Cardiac muscle cell (in vitro differentiated cells and primary cell): ENCODE measurements around the gene QPCTL. TPM values are rescaled to one million over a fixed set of nuclear protein-coding genes. Genes with fewer than 3 reads are reported as not detected.
A peak's percentile ranks its signal among the peaks of the same experiment; 100 is the strongest.

Source experiments
- DNase-seq, 2 donors: peaks; one replicate each; pipeline versions ENCODE4 v3.0.0 to v3.0.0-alpha.2; 2010 to 2017; ENCODE audit warnings: low read depth in 1 of 2, low spot score in 1 of 2
- H3K27ac ChIP-seq: fragments of 200-600 bp; sonication (generic); 2 replicates; pipeline ENCODE4 v1.5.1; 2016
- H3K27me3 ChIP-seq: fragments of 200-600 bp; sonication (generic); 2 replicates; pipeline ENCODE4 v1.6.0; 2016; ENCODE audit warnings: control low read depth
- H3K36me3 ChIP-seq: fragments of 200-600 bp; sonication (generic); 2 replicates; pipeline ENCODE4 v1.5.1; 2016; ENCODE audit warnings: control low read depth
- H3K4me1 ChIP-seq: fragments of 200-600 bp; sonication (generic); 2 replicates; pipeline ENCODE4 v1.8.1; 2017; ENCODE audit warnings: low read depth, mild to moderate bottlenecking, mixed run types
- H3K4me3 ChIP-seq: fragments of 200-600 bp; sonication (generic); 2 replicates; pipeline ENCODE4 v1.5.1; 2016; ENCODE audit warnings: mild to moderate bottlenecking
- H3K9me3 ChIP-seq: fragments of 200-600 bp; sonication (generic); 2 replicates; pipeline ENCODE4 v1.5.1; 2017; ENCODE audit warnings: low read depth, mild to moderate bottlenecking, control low read depth
- polyA plus RNA-seq: library from polyadenylated mRNA; unstranded; fragments of >200 nt; fragmentation: Nextera tagmentation; extraction: Ambion mirVana; gene quantifications from 2 replicates; pipeline ENCODE4 v1.2.1, GENCODE V29; 2016
- total RNA-seq: library from RNA; depleted of rRNA; stranded (reverse); fragments of >200 nt; gene quantifications from 2 replicates; pipeline ENCODE4 v1.2.3, GENCODE V29; 2016
- TF ChIP-seq, protein P1 (sequence below): IDR thresholded peaks from 2 replicates; pipeline ENCODE4 v1.5.1; 2012; ENCODE audit warnings: low read depth, mild to moderate bottlenecking, low read length

The QPCTL gene
- total RNA-seq (22.2 and 31.1 TPM in 2 replicates), polyA plus RNA-seq (12.3 and 14.6 TPM in 2 replicates)

DNA sequence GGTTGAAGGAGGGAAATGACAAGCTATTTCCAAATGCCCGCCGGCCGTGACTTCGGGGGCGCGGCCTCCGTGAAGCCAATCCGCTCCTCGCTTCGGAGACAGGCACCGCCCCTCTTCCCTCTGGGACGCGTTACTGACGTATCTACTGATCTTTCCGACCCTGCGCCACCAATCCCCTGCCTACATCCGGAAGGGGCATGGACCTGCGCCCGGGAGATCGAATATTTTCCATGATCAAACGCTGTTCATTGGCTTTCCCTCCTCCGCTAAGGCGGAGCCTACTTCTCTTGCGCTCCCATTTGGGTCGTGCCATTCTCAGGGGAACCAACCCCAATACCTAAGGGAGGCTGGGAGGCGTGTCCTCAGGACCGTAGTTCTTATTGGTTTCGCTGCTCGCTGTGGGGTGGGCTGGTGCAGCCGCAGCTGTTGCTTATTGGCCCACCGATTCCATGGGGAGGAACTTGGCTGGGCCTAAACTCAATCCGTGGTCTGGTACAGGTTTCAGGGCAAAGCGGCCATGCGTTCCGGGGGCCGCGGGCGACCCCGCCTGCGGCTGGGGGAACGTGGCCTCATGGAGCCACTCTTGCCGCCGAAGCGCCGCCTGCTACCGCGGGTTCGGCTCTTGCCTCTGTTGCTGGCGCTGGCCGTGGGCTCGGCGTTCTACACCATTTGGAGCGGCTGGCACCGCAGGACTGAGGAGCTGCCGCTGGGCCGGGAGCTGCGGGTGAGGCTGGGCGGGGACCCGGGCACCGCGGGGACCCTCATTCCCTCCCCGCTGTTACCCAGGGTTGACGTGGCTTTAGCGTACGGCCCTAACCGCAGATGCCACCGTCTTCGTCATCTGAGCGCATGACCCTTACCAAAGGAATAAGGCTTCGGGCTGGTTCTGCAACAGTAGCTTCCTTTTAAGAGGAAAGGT, at the start of gene QPCTL:
QPCTL (plus strand) TSS at position 480 of the 919 bp plus-strand sequence; CDS start at position 518, 38 bp downstream.
- peaks cover 10% of the 10 kb centered on the region for H3K36me3 ChIP-seq
- H3K9me3 ChIP-seq = no peaks in the 10 kb centered on the region
- H3K27me3 ChIP-seq = no peaks in the 10 kb centered on the region
- DNase-seq = peak; percentile 100
- H3K4me1 ChIP-seq = no peaks in the 10 kb centered on the region
- TF ChIP-seq, protein P1, sequence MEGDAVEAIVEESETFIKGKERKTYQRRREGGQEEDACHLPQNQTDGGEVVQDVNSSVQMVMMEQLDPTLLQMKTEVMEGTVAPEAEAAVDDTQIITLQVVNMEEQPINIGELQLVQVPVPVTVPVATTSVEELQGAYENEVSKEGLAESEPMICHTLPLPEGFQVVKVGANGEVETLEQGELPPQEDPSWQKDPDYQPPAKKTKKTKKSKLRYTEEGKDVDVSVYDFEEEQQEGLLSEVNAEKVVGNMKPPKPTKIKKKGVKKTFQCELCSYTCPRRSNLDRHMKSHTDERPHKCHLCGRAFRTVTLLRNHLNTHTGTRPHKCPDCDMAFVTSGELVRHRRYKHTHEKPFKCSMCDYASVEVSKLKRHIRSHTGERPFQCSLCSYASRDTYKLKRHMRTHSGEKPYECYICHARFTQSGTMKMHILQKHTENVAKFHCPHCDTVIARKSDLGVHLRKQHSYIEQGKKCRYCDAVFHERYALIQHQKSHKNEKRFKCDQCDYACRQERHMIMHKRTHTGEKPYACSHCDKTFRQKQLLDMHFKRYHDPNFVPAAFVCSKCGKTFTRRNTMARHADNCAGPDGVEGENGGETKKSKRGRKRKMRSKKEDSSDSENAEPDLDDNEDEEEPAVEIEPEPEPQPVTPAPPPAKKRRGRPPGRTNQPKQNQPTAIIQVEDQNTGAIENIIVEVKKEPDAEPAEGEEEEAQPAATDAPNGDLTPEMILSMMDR = no peak
- H3K27ac ChIP-seq = peak within 1 kb of the TSS; percentile 90
- peak within 1 kb of the TSS; percentile 53 for H3K4me3 ChIP-seq

DNA sequence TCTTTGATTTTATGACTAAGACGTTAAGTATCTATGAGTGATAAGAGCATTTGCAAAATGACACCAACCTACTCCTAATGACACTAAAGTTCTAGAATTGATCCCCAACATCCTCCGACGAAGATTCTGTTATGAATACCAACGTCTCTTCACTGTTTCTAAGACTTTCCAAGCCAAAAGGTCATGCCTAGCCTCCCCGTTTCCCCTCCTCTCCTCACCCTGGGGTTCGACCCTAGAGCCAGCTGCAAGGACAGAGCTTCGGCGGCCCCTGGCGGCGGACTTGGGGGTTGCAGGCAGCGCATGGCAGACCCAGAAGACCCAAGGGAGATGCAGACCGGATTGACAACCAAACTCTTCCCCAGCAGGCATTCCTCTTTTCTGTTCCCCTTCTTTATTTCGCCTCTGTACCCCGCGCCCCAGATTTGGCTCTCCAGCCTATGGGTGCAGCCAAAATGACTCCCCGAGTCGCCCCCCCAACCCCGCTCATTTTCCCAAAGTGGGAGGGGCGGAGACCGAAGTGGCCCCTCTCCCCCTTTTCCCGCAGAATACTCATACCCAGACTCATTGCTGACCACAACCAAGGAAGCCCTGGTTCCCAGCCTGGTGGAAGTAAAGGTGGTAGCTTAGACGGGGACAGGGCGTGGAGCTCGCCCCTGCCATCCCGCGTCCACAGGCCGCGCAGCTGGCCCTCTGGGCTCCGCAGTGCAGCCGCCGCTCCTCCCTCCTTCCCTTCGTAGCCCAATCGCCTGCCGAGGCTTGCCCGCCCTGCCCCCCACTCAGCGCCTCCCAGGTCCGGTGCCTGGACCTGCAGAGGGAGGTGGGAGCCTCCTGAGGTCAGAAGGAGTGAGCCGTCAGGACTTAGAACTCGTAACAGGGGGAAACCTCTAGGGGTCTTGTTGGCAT, 49.2 kb upstream of the QPCTL start:
- TF ChIP-seq, protein P1 = peak; percentile 99
- Histone ChIP-seq H3K27me3 (no peaks in the 10 kb centered on the region), H3K9me3 (no peaks in the 10 kb centered on the region), H3K27ac (no peak overlapping the region), H3K4me1 (peaks cover 4% of the 10 kb centered on the region), H3K4me3 (peak overlapping the region; percentile 40), H3K36me3 (no peaks in the 10 kb centered on the region)
- peak; percentile 88 to 89 for DNase-seq

DNA sequence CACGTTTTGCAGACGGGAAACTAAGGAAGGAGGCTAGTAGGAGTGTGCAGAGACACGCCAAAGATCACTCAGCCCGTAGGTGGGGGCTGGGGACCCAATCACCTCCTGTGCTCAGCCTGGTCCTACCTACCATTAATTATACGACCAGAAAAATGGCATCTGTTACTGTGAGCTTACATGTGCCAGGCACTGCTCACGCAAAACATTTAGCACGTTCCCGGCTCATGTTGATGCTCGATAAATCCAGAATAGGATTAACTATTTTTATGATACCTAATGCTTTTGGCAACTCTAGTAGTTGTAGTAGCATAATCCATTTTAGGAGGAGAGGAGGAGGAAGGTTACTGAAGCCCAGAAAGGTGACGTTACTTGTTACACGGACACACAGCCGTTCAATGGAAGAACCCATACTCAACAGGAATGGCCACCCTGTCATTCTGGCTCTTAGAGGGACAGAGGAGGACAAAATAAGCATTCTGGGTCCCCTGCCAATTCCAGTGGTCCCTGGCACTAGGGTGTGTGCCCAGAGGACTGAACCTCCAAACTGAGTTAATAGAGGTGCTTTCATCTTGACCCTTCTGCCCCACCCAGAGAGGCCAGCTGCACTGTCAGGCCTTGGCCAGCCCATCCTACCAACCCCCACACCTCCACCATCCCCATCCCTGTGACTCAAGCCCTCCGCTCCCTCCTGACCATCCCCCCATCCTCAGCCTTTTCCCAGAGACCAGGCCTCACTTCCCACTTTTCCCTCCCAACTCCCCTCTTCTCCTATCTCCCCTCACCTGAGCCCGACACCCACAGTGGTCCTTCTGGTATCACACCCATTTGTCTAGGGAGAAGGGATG, 48.3 kb upstream of the QPCTL start:
- Histone ChIP-seq H3K36me3 (no peaks in the 10 kb centered on the region), H3K4me3 (peak overlapping the region; percentile 40), H3K27ac (no peak overlapping the region), H3K4me1 (no peaks in the 10 kb centered on the region), H3K27me3 (no peaks in the 10 kb centered on the region), H3K9me3 (no peaks in the 10 kb centered on the region)
- TF ChIP-seq, protein P1 = no peak
- no peak for DNase-seq

DNA sequence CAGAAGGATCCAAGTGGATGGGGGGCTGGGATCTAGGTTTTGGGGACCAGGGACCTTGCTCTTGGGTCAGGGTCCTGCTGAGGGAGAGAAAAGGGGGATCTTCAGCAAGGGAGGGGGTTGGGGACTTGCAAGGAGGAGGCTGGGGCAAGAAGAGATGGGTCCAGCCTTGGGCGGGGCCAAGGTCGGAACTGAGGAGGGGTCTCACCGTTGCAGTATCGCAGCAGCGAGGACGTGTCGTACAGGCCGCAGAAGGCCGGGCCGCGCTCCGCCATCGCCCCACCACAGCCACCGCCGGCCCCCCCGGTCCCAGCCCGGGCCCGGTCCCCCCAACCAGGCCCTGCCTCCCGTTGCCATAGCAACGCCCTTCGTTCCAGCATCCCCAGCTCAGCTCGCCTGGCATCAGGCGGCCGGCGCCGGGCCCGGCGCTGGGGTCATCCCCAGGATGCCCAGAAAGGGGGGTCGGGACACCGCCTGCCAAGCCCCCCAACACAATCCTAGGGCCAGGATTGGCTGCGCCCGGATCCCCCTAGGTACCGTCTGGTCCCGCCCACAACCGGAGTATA, 47.3 kb upstream of the QPCTL start:
- no peak for DNase-seq
- Histone ChIP-seq H3K27ac (no peak overlapping the region), H3K9me3 (no peaks in the 10 kb centered on the region), H3K27me3 (no peaks in the 10 kb centered on the region), H3K4me1 (no peaks in the 10 kb centered on the region), H3K4me3 (peak overlapping the region; percentile 33), H3K36me3 (no peaks in the 10 kb centered on the region)
- TF ChIP-seq, protein P1 = no peak
